ENCODE data around the gene WRNIP1. TPM values are rescaled to one million over a fixed set of nuclear protein-coding genes. Genes with fewer than 3 reads are reported as not detected.

WRNIP1 gene
- total and polyA plus RNA-seq, 2 of the 13 experiments (the other 11 are each of a cell fraction or from before 2014, with no cell fraction given), result 77.7 to 90.3 TPM

GRCh38 chr6:2765896-2766766 lies 938 bp downstream of the WRNIP1 start (continued):
- no peak for TF ChIP-seq ZGPAT (CRISPR knock-in tag; IDR thresholded peaks at IDR 0.05)
- TF ChIP-seq SRY (CRISPR knock-in tag; IDR thresholded peaks at IDR 0.05), result peak; percentile 48; the same call in 1 of the 2 replicates
- peak; percentile 68; the same call in 1 of the 2 replicates for TF ChIP-seq ZNF333 (CRISPR knock-in tag; IDR thresholded peaks at IDR 0.05; ENCODE audit: borderline replicate concordance)
- TF ChIP-seq ATF7 (IDR thresholded peaks at IDR 0.05), result no peak
- TF ChIP-seq ATF7 (CRISPR knock-in tag; IDR thresholded peaks at IDR 0.05), result 0 out of 2 replicates have a peak, but pooled peaks have one; percentile 27
- no peak for TF ChIP-seq ZNF382 (CRISPR knock-in tag; IDR thresholded peaks at IDR 0.05; ENCODE audit: borderline replicate concordance)
- peak; percentile 44; the same call in 1 of the 2 replicates for TF ChIP-seq HOXA3 (CRISPR knock-in tag; IDR thresholded peaks at IDR 0.05)
- TF ChIP-seq ZNF703 (CRISPR knock-in tag; IDR thresholded peaks at IDR 0.05; ENCODE audit: borderline replicate concordance), result 0 out of 2 replicates have a peak, but pooled peaks have one; percentile 12
- TF ChIP-seq ASH2L (IDR thresholded peaks at IDR 0.05; ENCODE audit: insufficient read length, low read depth, low read length), result peak; percentile 67
- TF ChIP-seq SMAD9 (CRISPR knock-in tag; IDR thresholded peaks at IDR 0.05), result 0 out of 2 replicates have a peak, but pooled peaks have one; percentile 71
- no peak for TF ChIP-seq NCOA5 (CRISPR knock-in tag; IDR thresholded peaks at IDR 0.05)
- TF ChIP-seq FIP1L1 (IDR thresholded peaks at IDR 0.05; ENCODE audit: borderline replicate concordance, insufficient read depth, low read depth, low read length), result 0 out of 2 replicates have a peak, but pooled peaks have one; percentile 67
- TF ChIP-seq HOXA9 (CRISPR knock-in tag; IDR thresholded peaks at IDR 0.05; ENCODE audit: borderline replicate concordance), result no peak; the same call in 1 of the 2 replicates
- TF ChIP-seq GRHL1 (CRISPR knock-in tag; conservative IDR thresholded peaks at IDR 0.05), result no peak
- TF ChIP-seq, protein P1, sequence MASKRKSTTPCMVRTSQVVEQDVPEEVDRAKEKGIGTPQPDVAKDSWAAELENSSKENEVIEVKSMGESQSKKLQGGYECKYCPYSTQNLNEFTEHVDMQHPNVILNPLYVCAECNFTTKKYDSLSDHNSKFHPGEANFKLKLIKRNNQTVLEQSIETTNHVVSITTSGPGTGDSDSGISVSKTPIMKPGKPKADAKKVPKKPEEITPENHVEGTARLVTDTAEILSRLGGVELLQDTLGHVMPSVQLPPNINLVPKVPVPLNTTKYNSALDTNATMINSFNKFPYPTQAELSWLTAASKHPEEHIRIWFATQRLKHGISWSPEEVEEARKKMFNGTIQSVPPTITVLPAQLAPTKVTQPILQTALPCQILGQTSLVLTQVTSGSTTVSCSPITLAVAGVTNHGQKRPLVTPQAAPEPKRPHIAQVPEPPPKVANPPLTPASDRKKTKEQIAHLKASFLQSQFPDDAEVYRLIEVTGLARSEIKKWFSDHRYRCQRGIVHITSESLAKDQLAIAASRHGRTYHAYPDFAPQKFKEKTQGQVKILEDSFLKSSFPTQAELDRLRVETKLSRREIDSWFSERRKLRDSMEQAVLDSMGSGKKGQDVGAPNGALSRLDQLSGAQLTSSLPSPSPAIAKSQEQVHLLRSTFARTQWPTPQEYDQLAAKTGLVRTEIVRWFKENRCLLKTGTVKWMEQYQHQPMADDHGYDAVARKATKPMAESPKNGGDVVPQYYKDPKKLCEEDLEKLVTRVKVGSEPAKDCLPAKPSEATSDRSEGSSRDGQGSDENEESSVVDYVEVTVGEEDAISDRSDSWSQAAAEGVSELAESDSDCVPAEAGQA (IDR thresholded peaks at IDR 0.05; ENCODE audit: low read depth), result no peak
- TF ChIP-seq, protein P1 (CRISPR knock-in tag; IDR thresholded peaks at IDR 0.05; ENCODE audit: borderline replicate concordance), result no peak; the same call in 1 of the 2 replicates
- 0 out of 2 replicates have a peak, but pooled peaks have one; percentile 2 for TF ChIP-seq RBFOX2 (IDR thresholded peaks at IDR 0.05; ENCODE audit: low read depth, low read length)
- no peak for TF ChIP-seq ZNF569 (CRISPR knock-in tag; IDR thresholded peaks at IDR 0.05; ENCODE audit: borderline replicate concordance)
- TF ChIP-seq ZNF713 (CRISPR knock-in tag; IDR thresholded peaks at IDR 0.05), result peak; percentile 22; the same call in 1 of the 2 replicates

Data from HepG2 (cell line).